ENCODE data around the gene TMIE. TPM values are rescaled to one million over a fixed set of nuclear protein-coding genes. Genes with fewer than 3 reads are reported as not detected.

TMIE gene, protein sequence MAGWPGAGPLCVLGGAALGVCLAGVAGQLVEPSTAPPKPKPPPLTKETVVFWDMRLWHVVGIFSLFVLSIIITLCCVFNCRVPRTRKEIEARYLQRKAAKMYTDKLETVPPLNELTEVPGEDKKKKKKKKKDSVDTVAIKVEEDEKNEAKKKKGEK
- polyA plus RNA-seq (2011; rRNA removed) (0.12 and 0.21 TPM in 2 replicates), polyA plus RNA-seq (2017; fragmentation: RNase III; extraction: RNeasy Plus Mini Kit Qiagen cat#74134 plus additional on column Dnase treatment) (0.09 TPM in 1 of 3 replicates, not detected in the others), polyA minus RNA-seq (2011; rRNA and poly(A)+ RNA removed) (not detected in 2 replicates)
- 0.05 TPM in 1 of 2 replicates, not detected in the other for polyA plus RNA-seq (2012; cell fraction: cytosol; rRNA removed)
- polyA plus RNA-seq (2012; cell fraction: nucleus; rRNA removed), result 0.04 TPM in 1 of 2 replicates, not detected in the other

DNA sequence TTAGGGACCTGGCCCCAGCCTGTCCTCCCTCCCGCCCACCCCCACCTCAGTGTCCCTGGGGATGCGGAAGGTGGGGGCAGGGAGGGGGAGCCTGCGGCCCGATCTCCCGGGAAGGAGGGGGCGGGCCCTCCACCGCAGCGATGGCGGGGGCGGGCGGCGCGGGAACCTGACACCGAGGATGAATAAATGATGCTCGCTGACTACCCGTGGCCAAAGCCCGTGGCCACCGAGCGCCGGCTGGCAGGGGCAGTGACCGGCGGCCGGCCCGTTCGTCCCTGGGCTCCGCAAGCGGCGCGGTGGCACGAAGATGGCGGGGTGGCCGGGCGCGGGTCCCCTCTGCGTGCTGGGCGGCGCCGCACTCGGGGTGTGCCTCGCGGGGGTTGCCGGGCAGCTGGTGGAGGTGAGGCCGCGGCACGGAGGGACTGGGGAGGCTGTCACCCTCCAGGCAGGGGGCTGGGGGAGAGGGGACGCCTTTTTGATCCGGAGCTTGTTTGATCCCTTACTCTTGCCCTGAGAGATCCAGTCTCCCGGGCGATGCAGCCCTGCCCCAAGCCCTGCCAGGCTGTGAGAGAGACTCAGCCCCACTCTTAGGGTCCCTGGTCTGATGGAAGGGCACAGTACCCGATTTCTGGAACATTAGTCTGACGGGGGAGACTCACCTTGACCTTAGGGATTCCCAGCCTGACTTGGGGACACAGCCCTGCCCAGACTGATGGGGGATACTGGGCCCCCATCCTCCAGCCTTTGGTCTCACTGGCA lies at the start of gene TMIE:
Gene TMIE (plus strand): TSS at position 212 of the 759 bp plus-strand sequence. CDS start 96 bp downstream, at position 308.
- Histone ChIP-seq H3K4me3 (peak within 1 kb of the TSS; percentile 34; the same call in 2 of the 3 replicates), H3K9me3 (no peaks in the 10 kb centered on the region), H3K4me1 (no peaks in the 10 kb centered on the region), H3K27ac (0 out of 6 replicates have a peak within 1 kb of the TSS, but pooled peaks of 1 of the 2 experiments have one; percentile 33), H3K4me2 (peak within 1 kb of the TSS; percentile 74)
- CTCF ChIA-PET, result interaction anchor here (1.0 to 2.7 kb wide), 3 partner anchors 194 to 213 kb away, joined by 4 to 21 read pairs (median 10); no protein-coding TSS in a partner anchor
- TF ChIP-seq SMC3 (IDR thresholded peaks at IDR 0.05) (no peak), PHF8 (IDR thresholded peaks at IDR 0.05; ENCODE audit: borderline replicate concordance, low read depth) (no peak), CHD2 (IDR thresholded peaks at IDR 0.05; ENCODE audit: low read length, partially characterized antibody) (no peak), ZC3H11A (IDR thresholded peaks at IDR 0.05) (no peak), ESRRA (IDR thresholded peaks at IDR 0.05; ENCODE audit: borderline replicate concordance, low read length) (no peak), E2F6 (IDR thresholded peaks at IDR 0.05; ENCODE audit: borderline replicate concordance, low read depth) (no peak)
- TF ChIP-seq, protein P1, sequence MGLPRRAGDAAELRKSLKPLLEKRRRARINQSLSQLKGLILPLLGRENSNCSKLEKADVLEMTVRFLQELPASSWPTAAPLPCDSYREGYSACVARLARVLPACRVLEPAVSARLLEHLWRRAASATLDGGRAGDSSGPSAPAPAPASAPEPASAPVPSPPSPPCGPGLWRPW (IDR thresholded peaks at IDR 0.05), result no peak
- no peak for FAIRE-seq
- no peak for ATAC-seq
- DNase-seq (ENCODE audit: low read depth in 1 of 2, low spot score in 1 of 2), result no peak
- WGBS (ENCODE audit: missing lambda C conversion rate), result 20% methylated on average over 2 of the region's 51 CpGs
- POLR2A ChIA-PET, result no interaction called here

DNA sequence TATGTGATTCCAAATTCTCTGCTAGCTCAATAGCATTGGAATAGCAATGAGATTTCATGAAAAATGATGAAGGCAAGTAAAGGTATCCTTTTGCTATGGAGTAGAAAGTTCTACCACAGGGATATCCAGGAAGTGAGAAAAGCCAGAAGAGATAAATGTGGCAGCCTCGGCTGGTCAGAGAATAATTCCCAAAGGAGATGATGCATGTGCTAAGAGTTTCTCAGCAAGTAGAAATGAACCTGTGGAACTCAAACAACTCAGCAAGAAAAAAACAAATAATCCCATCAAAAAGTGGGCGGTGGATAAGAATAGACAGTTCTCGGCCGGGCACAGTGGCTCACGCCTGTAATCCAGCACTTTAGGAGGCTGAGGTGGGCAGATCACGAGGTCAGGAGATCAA lies 45.9 kb upstream of the TMIE start:
- ATAC-seq (no peak), DNase-seq (ENCODE audit: low read depth in 1 of 2, low spot score in 1 of 2) (no peak), FAIRE-seq (no peak)
- POLR2A ChIA-PET, result no interaction called here
- TF ChIP-seq CHD4 (IDR thresholded peaks at IDR 0.05; ENCODE audit: borderline replicate concordance) (no peak), ESRRA (IDR thresholded peaks at IDR 0.05; ENCODE audit: borderline replicate concordance, low read length) (no peak), RCOR1 (IDR thresholded peaks at IDR 0.05; ENCODE audit: low read depth, low read length) (no peak), CBX8 (IDR thresholded peaks at IDR 0.05) (no peak), JUNB (IDR thresholded peaks at IDR 0.05) (no peak)
- no peaks in the 10 kb centered on the region for H3K4me1 ChIP-seq
- H3K4me2 ChIP-seq, result no peak overlapping the region
- no peak overlapping the region for H3K27ac ChIP-seq
- WGBS (ENCODE audit: missing lambda C conversion rate), result 42% methylated on average over 6 of the region's 6 CpGs
- peaks cover 9% of the 10 kb centered on the region; the same call in 2 of the 3 replicates for H3K9me3 ChIP-seq
- CTCF ChIA-PET, result no interaction called here
- H3K4me3 ChIP-seq, result no peak overlapping the region

DNA sequence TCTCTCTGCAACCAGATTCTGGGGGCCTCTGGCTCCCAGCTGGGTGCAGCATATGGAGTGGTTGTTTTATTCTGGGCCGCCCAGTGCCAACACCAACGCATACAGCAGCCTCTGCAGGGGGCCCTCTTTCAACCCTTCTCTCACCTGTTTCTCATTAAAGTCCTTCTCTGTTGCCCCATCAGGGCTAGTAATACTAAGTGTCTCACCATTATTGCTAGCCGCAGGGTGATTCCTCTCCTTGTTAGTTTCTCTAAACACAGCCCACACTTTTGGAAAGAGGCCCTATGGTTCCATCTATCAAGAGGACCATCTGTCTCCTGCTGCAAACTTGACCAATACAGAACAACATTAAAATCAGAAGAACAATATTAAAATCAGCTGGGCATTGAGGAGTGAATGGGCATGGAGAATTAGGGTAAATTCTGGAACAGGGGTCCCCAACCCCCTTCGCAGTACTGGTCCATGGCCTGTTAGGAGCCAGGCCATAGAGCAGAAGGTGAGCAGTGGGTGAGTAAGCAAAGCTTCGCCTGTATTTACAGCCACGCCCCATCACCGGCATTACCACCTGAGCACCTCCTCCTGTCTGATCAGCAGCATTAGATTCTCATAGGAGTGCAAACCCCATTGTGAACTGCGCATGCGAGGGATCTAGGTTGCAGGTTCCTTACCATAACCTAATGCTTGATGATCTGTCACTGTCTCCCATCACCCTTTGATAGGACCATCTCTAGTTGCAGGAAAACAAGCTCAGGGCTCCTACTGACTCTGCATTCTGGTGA lies 44.2 kb upstream of the TMIE start:
- no peak for TF ChIP-seq CBX8 (IDR thresholded peaks at IDR 0.05)
- no peak for ATAC-seq
- POLR2A ChIA-PET, result no interaction called here
- H3K4me3 ChIP-seq, result no peak overlapping the region
- no peak overlapping the region for H3K4me2 ChIP-seq
- no peak for DNase-seq (ENCODE audit: low read depth in 1 of 2, low spot score in 1 of 2)
- no peaks in the 10 kb centered on the region for H3K4me1 ChIP-seq
- no peak overlapping the region for H3K27ac ChIP-seq
- CTCF ChIA-PET, result interaction anchor here (1.4 kb wide), 1 partner anchor 168 kb away, joined by 5 read pairs; no protein-coding TSS in a partner anchor
- no peak for FAIRE-seq
- WGBS (ENCODE audit: missing lambda C conversion rate), result 54% methylated on average over 9 of the region's 9 CpGs
- H3K9me3 ChIP-seq, result peaks cover 3% of the 10 kb centered on the region; the same call in 2 of the 3 replicates

DNA sequence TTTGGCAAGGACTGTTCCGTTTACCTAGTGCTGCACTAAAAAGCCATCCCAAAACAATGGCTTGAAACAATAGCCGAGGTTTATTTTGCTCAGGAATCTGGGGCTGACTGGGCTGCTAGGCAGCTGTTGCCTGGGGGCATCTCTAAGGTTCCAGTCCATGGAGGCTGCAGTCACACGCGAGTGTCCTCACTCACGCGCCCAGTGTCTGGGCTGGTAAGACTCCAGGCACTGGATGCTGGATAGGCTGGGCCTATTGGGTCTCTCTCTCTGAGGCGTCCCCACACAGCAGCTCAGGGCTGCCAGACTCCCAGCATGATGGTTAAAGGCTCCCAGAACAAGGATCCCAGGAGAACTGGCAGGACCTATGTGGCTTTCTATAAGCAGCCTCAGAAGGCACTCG lies 41.9 kb upstream of the TMIE start:
- TF ChIP-seq RFX5 (IDR thresholded peaks at IDR 0.05) (no peak), BHLHE40 (IDR thresholded peaks at IDR 0.05; ENCODE audit: low read depth, low read length) (no peak), ELK1 (IDR thresholded peaks at IDR 0.05; ENCODE audit: low read depth, low read length) (no peak), FOXS1 (CRISPR knock-in tag; IDR thresholded peaks at IDR 0.05) (no peak), MAX (IDR thresholded peaks at IDR 0.05) (no peak), NR3C1 (IDR thresholded peaks at IDR 0.05) (no peak), EHMT2 (IDR thresholded peaks at IDR 0.05; ENCODE audit: low read depth) (no peak), GATA3 (IDR thresholded peaks at IDR 0.05; ENCODE audit: borderline replicate concordance) (no peak), EP300 (IDR thresholded peaks at IDR 0.05) (no peak), HOXA7 (CRISPR knock-in tag; IDR thresholded peaks at IDR 0.05) (no peak)
- ChIA-PET POLR2A (no interaction called here), CTCF (interaction anchor here (0.6 to 2.0 kb wide), 2 partner anchors 171 to 472 kb away, joined by 4 to 6 read pairs; no protein-coding TSS in a partner anchor)
- no peak overlapping the region for H3K4me3 ChIP-seq
- H3K27ac ChIP-seq, result no peak overlapping the region
- DNase-seq (ENCODE audit: low read depth in 1 of 2, low spot score in 1 of 2) (no peak), ATAC-seq (no peak), FAIRE-seq (no peak)
- WGBS (ENCODE audit: missing lambda C conversion rate), result 77% methylated on average over 7 of the region's 8 CpGs
- no peaks in the 10 kb centered on the region for H3K9me3 ChIP-seq
- no peaks in the 10 kb centered on the region for H3K4me1 ChIP-seq
- no peak overlapping the region for H3K4me2 ChIP-seq
